ENCODE measurements around the gene NUP188.

The NUP188 gene, protein sequence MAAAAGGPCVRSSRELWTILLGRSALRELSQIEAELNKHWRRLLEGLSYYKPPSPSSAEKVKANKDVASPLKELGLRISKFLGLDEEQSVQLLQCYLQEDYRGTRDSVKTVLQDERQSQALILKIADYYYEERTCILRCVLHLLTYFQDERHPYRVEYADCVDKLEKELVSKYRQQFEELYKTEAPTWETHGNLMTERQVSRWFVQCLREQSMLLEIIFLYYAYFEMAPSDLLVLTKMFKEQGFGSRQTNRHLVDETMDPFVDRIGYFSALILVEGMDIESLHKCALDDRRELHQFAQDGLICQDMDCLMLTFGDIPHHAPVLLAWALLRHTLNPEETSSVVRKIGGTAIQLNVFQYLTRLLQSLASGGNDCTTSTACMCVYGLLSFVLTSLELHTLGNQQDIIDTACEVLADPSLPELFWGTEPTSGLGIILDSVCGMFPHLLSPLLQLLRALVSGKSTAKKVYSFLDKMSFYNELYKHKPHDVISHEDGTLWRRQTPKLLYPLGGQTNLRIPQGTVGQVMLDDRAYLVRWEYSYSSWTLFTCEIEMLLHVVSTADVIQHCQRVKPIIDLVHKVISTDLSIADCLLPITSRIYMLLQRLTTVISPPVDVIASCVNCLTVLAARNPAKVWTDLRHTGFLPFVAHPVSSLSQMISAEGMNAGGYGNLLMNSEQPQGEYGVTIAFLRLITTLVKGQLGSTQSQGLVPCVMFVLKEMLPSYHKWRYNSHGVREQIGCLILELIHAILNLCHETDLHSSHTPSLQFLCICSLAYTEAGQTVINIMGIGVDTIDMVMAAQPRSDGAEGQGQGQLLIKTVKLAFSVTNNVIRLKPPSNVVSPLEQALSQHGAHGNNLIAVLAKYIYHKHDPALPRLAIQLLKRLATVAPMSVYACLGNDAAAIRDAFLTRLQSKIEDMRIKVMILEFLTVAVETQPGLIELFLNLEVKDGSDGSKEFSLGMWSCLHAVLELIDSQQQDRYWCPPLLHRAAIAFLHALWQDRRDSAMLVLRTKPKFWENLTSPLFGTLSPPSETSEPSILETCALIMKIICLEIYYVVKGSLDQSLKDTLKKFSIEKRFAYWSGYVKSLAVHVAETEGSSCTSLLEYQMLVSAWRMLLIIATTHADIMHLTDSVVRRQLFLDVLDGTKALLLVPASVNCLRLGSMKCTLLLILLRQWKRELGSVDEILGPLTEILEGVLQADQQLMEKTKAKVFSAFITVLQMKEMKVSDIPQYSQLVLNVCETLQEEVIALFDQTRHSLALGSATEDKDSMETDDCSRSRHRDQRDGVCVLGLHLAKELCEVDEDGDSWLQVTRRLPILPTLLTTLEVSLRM (N-terminal part only)

DNA sequence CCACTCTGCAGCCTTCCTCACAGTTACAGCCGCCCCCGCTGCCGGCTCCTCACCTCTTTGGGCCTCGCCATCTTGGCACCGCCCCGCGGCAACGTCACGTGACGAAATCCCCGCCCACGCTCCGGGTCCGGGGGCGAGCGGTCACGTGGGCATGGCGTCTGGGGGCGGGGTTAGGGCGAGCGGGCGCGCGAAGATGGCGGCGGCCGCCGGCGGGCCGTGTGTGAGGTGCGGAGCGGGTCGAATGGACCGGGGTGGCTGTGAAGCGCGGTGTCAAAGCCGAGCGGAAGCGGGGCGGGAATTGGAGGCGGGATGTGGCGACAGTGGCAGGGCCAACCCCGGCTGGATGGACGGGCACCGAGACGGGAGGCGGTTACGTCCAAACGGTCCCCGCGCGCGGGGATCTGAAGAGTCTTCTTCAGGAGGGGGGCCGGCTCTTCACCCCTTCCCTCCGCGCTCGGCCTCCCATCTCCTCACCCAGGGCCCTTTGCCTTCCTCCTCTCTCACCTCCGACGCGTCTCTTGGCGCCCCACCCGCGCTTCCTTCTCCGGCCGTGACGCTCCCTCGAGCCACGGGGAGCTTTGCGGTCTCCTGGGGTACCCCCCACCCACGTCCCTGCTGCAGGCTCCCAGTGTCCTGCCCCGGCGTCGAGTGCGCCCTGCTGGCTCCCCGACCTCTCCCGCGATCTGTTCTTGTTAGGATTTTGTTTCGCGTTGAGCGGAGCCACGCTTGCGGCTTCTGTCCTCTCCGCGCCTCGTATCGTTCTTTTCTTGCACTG is at the start of gene NUP188, which contains the start of gene DOLK:
TSS of gene NUP188 (plus strand) at position 173 of the 775 bp plus-strand sequence. CDS start at position 194, 21 bp downstream.
TSS of gene DOLK (minus strand) at position 77 of the 775 bp plus-strand sequence. CDS start 300 bp downstream, outside the sequence.
- peak; percentile 99 for DNase-seq (ENCODE audit: low read depth)

DNA sequence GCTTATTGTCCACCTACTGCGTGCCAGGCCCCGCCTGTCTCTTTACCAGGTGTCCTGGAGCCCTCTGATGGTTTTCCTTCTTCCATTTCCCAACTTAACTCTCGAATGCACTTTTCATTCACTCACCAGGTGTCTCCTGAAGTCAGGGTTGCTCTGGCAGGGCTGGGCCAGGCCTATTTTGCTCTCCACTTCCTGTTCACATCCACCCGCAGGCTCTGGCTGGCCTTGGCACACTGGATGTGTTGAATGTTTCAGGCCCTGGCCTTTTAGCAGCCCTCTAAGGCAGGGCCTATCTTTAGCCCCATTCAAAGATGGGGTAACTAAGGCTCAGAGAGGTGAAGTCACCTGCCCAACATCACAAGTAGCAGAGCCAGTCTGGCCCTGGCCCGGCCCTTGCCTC is 49.1 kb upstream of the NUP188 start:
- DNase-seq (ENCODE audit: low read depth), result no peak

DNA sequence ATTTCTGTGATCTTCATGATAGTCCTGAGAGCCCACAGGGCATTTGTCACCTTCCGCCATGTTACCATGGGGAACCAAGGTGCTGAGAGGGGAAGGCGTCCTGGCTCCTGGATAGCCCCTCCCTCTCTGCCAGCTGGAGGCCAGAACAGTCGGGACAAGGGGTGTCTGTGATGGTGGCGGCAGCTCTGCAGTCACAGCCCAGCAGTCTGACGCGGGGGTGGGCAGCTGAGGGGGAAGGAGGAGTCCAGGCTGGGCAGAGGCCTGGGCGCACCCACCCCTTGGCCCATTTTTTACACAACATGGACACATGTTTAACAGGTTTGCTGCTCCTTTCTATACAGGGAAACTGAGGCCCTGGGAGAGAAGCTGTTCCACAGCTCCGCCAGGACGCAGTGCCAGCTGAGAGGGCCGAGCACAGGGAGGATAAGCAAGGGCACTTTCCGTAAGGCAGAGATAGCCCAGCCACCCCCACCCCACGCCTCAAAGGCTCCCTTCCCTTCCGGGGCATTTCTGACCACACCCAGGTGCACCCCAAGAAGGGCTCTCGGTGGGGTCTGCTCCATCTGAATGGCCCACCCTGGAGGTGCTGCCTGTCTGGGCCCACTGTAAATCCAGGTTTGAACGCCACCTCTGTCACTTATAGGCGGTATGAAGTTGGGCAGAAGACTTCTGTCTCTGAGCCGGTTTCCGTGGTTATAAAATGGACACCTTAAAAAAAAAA is 48.5 kb upstream of the NUP188 start:
- no peak for DNase-seq (ENCODE audit: low read depth)

DNA sequence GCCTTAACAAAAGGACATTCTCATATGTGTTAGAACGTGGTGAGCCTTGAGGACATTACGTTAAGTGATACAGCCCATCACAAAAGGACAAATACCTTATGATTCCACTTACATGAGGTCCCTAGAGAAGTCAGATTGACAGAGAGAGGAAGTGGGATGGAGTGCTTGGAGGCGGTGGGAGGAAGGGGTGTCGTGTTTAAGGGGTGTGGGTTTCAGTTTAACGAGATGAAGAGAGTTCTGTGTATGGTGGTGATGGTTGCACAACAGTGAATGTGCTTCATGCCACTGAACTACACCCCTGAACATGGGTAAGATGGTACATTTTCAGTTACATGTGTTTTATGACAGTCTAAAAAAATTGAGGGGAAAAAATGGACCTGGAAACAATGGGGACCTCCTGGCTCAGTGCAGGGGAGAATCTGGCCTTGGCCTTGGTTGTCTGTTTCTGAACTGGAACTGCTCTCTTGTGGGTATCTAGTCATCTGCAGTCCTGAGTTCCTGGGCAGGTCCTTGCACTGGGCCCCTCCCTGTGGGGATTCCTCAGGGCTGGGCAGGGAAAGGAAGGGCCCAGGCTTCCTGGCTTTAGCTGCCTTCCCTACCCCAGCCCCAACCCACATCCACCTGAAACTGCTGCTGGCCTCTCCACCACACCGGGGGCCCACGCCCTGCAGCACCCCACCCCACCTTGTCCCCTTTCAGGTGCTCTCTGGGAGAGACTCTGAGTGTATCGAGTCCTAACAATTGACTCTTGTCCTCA is 47.8 kb upstream of the NUP188 start:
- DNase-seq (ENCODE audit: low read depth), result no peak

DNA sequence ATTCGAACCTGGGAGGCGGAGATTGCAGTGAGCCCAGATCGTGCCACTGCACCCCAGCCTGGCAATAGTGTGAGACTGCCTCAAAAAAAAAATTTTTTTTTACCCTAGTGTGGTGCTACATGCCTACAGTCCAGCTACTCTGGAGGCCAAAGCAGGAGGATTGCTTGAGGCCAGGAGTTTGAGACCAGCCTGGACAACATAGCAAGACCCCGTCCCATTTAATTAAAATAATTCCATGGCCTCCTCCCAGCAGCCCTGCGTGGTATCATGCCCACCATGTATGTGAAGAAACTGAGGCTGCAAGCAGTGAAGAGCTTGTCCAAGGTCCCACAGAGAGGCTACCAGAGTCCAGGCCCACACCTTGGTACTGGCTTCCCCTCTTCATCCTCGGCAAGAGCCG is 46.1 kb upstream of the NUP188 start:
- DNase-seq (ENCODE audit: low read depth), result no peak

DNA sequence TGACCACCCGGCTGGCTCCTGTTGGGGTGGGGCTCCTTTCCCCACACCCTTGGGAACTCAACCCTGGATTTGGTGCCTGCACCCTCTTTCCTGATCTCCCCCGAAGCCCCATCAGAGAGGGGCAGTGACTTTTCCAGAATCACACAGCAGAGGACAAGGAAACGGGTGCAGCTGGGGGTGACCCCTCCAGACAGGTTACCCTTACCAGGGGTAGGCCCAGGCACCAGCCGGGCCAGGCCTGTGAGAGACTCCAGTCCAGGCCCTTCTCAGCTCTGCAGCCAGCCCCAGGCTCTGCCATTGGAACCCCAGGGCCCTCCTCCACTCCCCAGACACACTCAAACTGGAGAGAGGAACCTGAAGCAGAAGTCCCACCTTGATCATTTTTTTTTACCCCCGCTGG is 45.7 kb upstream of the NUP188 start:
- no peak for DNase-seq (ENCODE audit: low read depth)

DNA sequence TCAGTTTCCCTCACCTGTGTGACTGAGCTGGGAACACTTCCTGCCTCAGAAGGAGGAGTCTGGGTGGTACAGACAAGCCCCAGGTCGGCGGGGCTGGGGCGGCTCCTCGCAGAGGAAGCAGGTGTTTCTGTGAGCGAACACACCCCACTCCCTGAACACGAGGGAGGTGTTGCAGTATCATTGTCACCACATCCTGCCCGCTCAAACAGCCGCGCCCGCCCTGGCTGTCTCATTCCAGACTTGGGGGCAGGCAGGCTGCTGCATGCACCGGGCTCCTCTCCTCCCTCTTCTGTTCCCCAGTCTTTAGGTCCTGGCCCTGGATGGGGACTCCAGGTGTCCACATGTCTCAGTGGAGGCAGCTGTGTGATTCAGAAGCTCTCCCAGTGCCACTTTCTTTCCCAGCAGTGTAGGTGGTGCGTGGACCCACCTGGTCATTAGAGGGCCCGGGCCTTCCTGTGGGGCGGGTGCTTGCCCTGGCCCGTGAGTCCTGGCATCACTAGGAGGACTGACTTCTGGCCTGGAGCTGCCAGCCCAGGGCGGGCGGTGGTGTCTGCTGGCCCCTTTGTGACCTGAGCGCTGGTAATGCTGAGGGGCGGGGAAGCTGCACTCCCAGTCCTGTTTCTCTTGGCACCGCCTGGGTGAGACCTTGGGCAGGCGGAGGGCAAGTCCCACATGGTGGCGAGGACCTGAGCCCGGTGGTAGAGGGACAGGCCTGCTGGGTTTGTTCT is 45.0 kb upstream of the NUP188 start:
- DNase-seq (ENCODE audit: low read depth), result peak; percentile 81

DNA sequence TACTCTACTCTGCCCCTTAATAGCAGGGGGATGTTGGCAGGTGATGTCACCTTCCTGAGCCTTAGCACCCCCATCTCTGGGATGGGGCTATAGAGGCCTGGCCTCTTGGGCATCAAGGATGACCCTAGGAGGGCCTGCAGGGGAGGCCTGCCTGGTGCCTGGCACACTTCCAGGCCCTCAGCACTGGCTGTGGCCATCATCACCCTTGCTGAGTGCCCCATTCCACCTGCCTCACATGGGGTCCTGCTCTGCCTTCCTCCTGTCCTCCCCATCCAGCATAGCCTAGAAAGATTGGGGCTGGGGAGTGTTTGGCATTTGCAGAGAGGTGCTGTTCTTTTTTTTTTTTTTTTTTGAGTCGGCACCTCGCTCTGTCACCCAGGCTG is 44.4 kb upstream of the NUP188 start:
- no peak for DNase-seq (ENCODE audit: low read depth)

DNA sequence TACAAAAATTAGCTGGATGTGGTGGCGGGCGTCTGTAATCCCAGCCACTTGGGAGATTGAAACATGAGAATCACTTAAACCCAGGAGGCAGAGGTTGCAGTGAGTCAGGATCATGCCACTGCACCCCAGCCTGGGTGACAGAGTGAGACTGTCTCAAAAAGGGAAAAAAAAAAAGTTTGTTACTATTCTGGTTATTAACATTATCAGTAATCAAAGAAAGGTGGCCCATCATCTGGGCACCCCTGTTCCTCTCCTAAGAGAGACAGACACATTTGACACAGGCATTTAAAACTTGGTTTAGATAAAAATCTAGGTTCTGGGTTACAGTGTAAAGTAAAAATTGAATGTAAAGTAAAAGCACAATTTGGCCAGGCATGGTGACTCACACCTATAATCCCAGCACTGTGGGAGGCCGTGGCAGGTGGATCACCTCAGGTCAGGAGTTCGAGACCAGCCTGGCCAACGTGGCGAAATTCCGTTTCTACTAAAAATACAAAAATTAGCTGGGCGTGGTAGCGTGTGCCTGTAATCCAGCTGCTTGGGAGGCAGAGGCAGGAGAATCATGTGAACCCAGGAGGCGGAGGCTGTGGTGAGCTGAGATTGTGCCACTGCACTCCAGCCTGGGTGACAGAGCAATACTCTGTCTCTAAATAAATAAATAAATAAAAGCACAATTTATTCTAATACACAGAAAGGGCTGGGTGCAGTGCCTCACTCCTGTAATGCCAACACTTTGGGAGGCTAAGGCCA is 43.5 kb upstream of the NUP188 start:
- DNase-seq (ENCODE audit: low read depth), result no peak

DNA sequence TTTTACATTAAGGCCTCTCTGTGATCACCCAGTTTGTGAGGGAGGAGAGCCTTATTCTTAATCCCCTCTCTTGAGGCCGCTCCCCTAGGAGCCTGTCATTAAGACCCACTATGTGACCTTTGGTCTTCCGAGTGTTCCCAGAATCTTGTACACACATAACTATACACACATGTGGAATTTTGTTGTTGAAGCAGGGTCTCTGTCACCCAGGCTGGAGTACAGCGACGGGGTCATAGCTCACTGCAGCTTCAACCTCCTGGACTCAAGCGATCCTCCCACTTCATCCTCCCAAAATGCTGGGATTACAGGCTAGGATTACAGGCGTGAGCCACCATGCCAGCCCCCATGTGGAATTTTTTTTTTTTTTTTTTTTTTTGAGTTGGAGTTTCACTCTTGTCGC is 41.5 kb upstream of the NUP188 start:
- DNase-seq (ENCODE audit: low read depth), result no peak

DNA sequence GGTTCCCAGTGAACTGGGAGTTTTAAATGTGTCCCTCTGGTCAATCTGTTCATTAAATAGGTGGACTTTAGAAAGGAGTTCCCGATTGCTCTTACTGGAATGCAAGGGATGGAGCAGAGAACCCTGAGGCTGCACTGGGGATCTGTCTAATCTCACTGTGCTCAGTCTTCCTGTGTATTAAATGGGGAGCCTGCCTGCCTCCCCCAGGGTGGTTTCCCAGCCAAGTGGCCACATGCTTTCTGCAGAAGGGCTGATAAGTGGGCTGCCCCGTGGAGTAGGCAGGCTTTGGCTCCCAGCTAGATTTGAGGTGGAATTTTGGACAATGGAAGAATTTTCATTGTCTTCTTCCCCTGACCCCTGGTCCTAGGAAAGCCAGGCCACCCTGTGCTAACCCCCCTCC is 40.8 kb upstream of the NUP188 start:
- DNase-seq (ENCODE audit: low read depth), result no peak

DNA sequence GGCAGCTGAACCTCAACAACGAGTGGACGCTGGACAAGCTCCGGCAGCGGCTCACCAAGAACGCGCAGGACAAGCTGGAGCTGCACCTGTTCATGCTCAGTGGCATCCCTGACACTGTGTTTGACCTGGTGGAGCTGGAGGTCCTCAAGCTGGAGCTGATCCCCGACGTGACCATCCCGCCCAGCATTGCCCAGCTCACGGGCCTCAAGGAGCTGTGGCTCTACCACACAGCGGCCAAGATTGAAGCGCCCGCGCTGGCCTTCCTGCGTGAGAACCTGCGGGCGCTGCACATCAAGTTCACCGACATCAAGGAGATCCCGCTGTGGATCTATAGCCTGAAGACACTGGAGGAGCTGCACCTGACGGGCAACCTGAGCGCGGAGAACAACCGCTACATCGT is 39.1 kb upstream of the NUP188 start:
- no peak for DNase-seq (ENCODE audit: low read depth)

DNA sequence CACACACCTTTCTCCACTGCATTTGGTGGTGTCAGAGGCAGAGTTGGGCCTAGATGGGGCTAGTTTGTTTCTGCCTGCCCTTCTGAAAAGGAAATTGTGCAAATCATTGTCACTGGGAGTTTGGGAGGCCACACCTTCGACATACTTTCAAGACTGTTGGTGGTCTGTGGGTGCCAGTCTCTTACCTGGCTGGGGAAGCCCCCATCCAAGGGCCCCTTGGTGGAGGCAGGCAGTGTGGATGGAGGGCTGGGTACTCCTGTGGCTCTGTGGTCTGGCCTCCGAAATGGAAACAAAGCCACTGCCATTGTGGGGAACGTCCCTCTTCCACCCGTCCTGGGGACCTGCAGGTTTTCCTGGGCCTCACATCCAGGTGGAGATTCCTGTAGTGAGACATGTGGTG is 37.6 kb upstream of the NUP188 start:
- DNase-seq (ENCODE audit: low read depth), result no peak

DNA sequence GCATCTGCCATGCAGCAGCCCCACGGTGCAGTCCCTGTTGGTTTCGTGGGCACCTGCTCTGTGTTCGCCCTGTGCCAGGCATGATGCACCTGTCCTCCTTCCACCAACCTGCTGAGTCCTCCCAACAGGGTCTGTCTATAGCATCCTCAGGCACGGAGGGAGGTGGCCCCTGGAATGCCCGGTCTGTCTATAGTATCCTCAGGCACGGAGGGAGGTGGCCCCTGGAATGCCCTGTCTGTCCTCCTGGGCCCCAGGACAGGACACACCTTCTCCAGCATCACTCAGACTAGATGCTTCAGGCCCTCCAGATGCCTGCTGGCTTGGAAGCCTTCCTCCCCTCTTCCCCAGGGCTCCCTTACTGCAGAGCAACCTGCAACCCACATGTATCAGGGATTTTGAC is 36.6 kb upstream of the NUP188 start:
- DNase-seq (ENCODE audit: low read depth), result no peak

DNA sequence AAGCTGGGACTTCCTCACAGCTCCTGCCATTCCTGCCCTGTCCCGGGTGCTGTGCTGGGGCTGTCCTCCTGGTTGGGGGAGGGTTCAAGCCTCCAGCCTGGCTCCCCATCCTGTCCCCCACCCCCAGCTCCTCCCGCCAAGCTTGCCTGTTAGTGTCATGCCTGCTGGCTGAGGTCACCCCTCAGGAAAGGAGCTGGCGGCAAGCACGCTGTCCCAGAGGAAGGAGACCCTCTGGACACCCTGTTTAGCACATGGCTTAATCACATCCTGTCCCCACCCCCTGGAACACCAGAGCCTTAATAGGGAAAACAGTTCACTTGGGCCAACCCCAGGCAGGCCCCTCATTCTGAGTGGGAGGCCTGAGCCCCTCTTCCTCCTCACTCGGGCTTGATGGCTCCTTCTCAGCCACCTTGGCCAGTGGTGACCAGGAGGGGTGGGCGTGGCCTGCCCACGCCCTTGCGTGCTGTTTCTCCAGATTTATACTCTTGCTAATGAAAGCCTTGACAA is 35.9 kb upstream of the NUP188 start:
- DNase-seq (ENCODE audit: low read depth), result no peak

DNA sequence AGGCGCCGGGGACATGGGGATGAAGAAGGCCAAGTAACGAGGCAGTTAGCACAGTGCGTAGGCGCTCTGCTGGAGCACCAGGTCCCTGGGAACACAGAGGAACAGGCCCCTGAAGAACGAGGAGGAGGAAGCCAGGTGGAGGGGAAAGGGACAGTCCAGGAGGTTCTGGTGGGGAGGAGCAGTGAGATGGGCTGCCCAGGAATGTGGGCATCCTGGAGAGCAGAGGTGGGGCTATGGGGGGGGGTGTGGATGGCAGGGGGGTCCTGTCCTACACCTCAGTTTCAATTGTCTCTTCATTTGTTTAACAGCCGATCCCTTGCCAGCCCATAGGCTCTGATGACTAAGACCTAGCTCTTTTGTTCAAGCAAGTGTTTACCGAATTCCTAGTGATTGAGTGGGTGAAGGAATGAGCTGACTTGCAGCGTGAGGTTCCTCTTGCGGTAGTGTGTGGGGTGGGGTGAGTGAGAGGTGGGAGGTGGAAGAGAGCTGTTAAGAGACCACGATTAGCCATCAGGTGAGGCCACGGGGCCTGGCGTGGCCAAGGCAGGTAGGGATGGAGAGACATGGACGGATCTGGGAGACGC is 35.1 kb upstream of the NUP188 start:
- no peak for DNase-seq (ENCODE audit: low read depth)

DNA sequence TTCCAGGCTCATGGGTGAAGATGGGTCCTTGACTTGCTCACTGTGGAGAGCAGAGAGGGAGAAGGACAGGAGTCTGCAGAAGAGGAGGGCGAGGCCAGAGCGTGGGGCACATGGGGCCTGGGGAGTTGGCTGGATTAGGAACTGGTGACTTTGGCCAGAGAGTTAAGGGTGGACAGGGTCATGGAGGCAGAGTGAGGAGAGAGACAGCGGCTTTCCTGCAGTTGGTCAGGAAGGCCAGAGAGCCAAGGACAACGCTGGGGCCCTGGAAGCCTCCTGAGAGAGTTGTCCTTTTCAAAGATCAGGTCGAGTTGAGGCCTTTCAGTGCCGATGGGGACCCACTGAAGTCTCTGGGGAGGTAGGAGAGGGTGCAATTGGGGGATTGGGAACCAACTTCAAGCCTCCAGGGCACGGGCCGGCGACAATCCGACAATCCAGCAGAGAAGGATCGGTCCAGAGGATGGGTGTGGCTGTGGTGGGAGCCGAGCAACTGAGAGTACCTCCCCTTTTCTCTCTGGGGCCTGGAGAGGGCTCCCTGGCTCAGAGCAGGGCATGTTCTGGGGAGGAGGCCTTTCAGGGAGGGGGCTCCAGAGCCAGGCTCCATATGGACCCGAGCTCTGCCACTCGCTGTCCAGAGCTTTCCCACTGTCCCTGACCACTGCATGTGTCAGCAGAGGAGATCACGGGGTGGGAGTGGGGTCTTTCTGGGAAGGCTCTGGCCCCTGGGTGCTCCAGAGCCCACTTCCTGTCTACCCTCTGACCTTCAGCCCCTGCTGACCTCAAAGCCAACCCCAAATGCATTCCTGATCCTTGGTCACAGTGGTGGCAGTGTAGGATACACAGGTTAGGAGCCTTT is 34.2 kb upstream of the NUP188 start:
- no peak for DNase-seq (ENCODE audit: low read depth)

Data from activated T-helper 1 cell treated with Interleukin-2 at 50 U/mL for 16 hours (primary cell).